Osteocyte (in vitro differentiated cells): ENCODE results near the gene DLX6. TPM values are rescaled to one million over a fixed set of nuclear protein-coding genes. Genes with fewer than 3 reads are reported as not detected.

Experiments used
- DNase-seq: peaks from one replicate; pipeline ENCODE4 v3.0.0; 2021; ENCODE audit warnings: mixed read lengths; ENCODE audit not compliant: unreplicated experiment; ENCODE audit errors: extremely low spot score
- H3K27ac Mint-ChIP-seq: one replicate; pipeline ENCODE4 v1.8.0; 2021; ENCODE audit warnings: mild to moderate bottlenecking, mixed read lengths; ENCODE audit not compliant: unreplicated experiment
- H3K27me3 Mint-ChIP-seq: one replicate; pipeline ENCODE4 v1.8.0; 2021; ENCODE audit warnings: mixed read lengths; ENCODE audit not compliant: unreplicated experiment
- H3K36me3 Mint-ChIP-seq: one replicate; pipeline ENCODE4 v1.8.0; 2021; ENCODE audit warnings: mixed read lengths; ENCODE audit not compliant: unreplicated experiment
- H3K4me1 Mint-ChIP-seq: one replicate; pipeline ENCODE4 v1.8.0; 2021; ENCODE audit warnings: mixed read lengths; ENCODE audit not compliant: unreplicated experiment
- H3K4me3 Mint-ChIP-seq: one replicate; pipeline ENCODE4 v1.8.0; 2021; ENCODE audit warnings: mild to moderate bottlenecking, moderate library complexity, mixed read lengths; ENCODE audit not compliant: unreplicated experiment
- H3K9me3 Mint-ChIP-seq: one replicate; pipeline ENCODE4 v1.8.0; 2021; ENCODE audit warnings: mixed read lengths; ENCODE audit not compliant: unreplicated experiment
- CTCF ChIP-seq: fragments of 200-600 bp; sonication (generic); IDR thresholded peaks from 2 replicates; pipeline ENCODE4 v1.5.0; 2021; ENCODE audit warnings: antibody characterized with exemption, mild to moderate bottlenecking, moderate library complexity
- total RNA-seq: library from RNA; stranded (reverse); gene quantifications from 2 replicates; pipeline ENCODE4 v1.2.1, GENCODE V29; 2021

Gene DLX6
- total RNA-seq, 1 donor from 2014 or later = 1.5 TPM

DNA sequence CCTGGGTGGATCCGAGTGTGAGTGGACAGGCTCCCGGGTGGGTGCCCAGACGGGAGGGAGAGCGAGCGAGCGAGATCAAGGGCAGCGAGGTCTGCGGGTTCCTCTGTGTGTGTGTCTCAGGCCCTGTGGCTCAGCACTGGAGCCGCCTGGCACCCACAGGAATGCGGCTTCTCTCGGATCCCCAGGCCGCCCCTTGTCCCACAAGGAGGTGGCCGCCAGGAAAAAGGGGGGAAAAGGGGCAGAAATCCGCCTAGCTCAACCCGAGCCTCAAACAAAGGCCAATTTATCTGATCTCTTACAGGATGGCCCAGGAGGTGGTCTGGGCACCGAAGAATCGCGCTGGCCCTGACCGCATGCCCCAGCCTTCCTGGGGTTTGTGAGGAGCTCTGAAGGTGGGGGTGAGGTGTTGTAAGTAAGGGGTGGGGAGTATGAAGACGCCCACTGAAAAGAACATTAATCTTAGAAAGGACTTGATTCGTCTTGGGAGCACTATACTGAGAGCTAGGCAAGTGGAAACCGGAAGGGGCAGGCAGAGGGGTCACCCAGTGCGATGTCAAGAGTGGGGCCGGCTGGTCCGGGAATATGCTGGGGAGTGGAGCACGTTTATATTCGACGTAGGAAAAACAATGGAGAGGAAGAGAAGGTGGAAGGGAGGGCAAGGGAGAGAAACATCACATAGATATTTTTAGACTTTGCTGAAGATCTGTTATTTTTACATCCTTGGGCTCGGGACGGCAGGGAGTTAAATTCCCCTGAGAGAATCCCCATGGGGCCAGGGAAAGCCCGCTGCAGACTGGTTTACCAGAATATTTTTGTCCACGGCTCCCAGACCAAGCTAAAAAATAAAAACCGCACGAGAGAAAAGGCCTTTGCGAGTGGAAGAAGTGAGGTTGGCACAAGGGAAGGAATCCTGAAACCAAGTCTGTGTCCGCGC is 12.1 kb downstream of the DLX6 start:
- H3K27me3 Mint-ChIP-seq = peaks cover 91% of the 10 kb centered on the region
- H3K4me3 Mint-ChIP-seq = peak overlapping the region; percentile 70
- no peaks in the 10 kb centered on the region for H3K9me3 Mint-ChIP-seq
- H3K27ac Mint-ChIP-seq = peak overlapping the region; percentile 51
- TF ChIP-seq CTCF = no peak
- H3K4me1 Mint-ChIP-seq = peaks cover 39% of the 10 kb centered on the region
- peaks cover 12% of the 10 kb centered on the region for H3K36me3 Mint-ChIP-seq
- DNase-seq = no peak

GRCh38 chr7:97018126-97018601 is 12.8 kb downstream of the DLX6 start:
- Mint-ChIP-seq H3K4me1 (peaks cover 44% of the 10 kb centered on the region), H3K27ac (peak overlapping the region; percentile 51), H3K9me3 (no peaks in the 10 kb centered on the region), H3K36me3 (peaks cover 13% of the 10 kb centered on the region), H3K4me3 (peak overlapping the region; percentile 42), H3K27me3 (peaks cover 91% of the 10 kb centered on the region)
- no peak for DNase-seq
- no peak for TF ChIP-seq CTCF

DNA sequence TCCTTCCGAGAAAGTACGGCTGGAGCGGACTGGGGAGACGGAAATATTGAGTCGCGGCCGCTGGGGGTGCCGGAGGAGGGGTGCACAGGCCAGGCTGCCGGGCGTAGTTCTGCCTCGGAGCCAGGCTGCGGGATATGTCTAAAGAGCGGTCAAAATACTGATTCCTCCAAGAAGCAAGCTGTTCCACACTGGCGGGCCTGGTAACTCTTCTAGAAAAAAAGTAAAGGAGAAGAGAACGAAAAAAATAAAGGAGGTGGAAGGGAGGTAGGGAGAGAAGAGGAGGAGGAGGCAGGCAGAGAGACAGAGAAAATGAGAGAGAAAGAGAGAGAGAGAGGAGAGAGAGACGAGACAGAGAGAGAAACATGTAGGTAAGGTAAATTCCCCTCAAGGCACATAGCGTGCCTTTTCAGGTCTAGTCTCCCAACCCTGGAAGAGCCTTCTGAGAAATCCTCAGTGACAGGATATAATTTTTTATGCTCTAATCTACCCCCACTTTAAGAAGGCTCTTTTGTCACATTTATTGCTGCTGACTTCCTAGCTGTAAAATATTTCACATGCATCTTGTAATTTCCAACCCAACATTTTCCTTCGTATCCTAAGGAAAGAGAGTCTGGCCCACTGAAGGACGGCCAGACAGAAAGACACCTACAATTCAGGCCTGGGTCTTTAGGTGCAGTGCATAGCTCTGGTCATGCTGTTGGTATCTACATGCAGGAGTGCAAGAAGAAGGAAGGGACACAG is 13.6 kb downstream of the DLX6 start:
- peaks cover 50% of the 10 kb centered on the region for H3K4me1 Mint-ChIP-seq
- no peak for TF ChIP-seq CTCF
- peaks cover 13% of the 10 kb centered on the region for H3K36me3 Mint-ChIP-seq
- no peak overlapping the region for H3K27ac Mint-ChIP-seq
- no peaks in the 10 kb centered on the region for H3K9me3 Mint-ChIP-seq
- H3K4me3 Mint-ChIP-seq = no peak overlapping the region
- peaks cover 91% of the 10 kb centered on the region for H3K27me3 Mint-ChIP-seq
- DNase-seq = no peak

- DNase-seq = no peak
- Mint-ChIP-seq H3K27ac (no peak overlapping the region), H3K4me1 (peaks cover 58% of the 10 kb centered on the region), H3K36me3 (peaks cover 13% of the 10 kb centered on the region), H3K27me3 (peaks cover 91% of the 10 kb centered on the region), H3K9me3 (no peaks in the 10 kb centered on the region), H3K4me3 (no peak overlapping the region)
- no peak for TF ChIP-seq CTCF
These were observed 14.4 kb downstream of the DLX6 start for GRCh38 chr7:97019710-97020225.
